CD1c-positive myeloid dendritic cell (primary cell): ENCODE results near the gene BRPF3.
A peak's percentile ranks its signal among the peaks of the same experiment; 100 is the strongest.
"Not testable (repeated sequence)": the region's sequence is repeated elsewhere in the genome, so short reads cannot be mapped to it uniquely, and the experiment has no call there.

Source experiments
- DNase-seq: peaks from one replicate; pipeline ENCODE4 v3.0.0-alpha.2; 2016; ENCODE audit errors: extremely low spot score

The BRPF3 gene

GRCh38 chr6:36200154-36200891 lies 3.8 kb downstream of the BRPF3 start:
- DNase-seq, result no peak

GRCh38 chr6:36200998-36201596 lies 4.6 kb downstream of the BRPF3 start:
- no peak for DNase-seq

- no peak for DNase-seq
Measured at GRCh38 chr6:36201612-36202011, 5.1 kb downstream of the BRPF3 start.

- no peak for DNase-seq
Measured at GRCh38 chr6:36202101-36202500, 5.6 kb downstream of the BRPF3 start.

- DNase-seq, result peak; percentile 33
Measured at GRCh38 chr6:36204068-36204753, 7.7 kb downstream of the BRPF3 start.

GRCh38 chr6:36207155-36207554 lies 10.6 kb downstream of the BRPF3 start:
- DNase-seq, result no peak

- no peak for DNase-seq
Measured at GRCh38 chr6:36209606-36210005, 13.1 kb downstream of the BRPF3 start.

- DNase-seq, result no peak
Measured at GRCh38 chr6:36210182-36210581, 13.6 kb downstream of the BRPF3 start.

- DNase-seq, result no peak
Measured at GRCh38 chr6:36210886-36211595, 14.5 kb downstream of the BRPF3 start.

GRCh38 chr6:36216559-36216958 lies 20.0 kb downstream of the BRPF3 start:
- no peak for DNase-seq

- DNase-seq, result no peak
Measured at GRCh38 chr6:36217188-36217587, 20.6 kb downstream of the BRPF3 start.

- DNase-seq, result no peak
Measured at GRCh38 chr6:36217946-36218345, 21.4 kb downstream of the BRPF3 start.

- not testable (repeated sequence) for DNase-seq
Measured at GRCh38 chr6:36218516-36218915, 22.0 kb downstream of the BRPF3 start.

GRCh38 chr6:36219081-36219480 lies 22.5 kb downstream of the BRPF3 start:
- peak; percentile 33 for DNase-seq

- no peak for DNase-seq
Measured at GRCh38 chr6:36220226-36220625, 23.7 kb downstream of the BRPF3 start.

- peak; percentile 51 for DNase-seq
Measured at GRCh38 chr6:36221674-36222073, 25.1 kb downstream of the BRPF3 start.

- no peak for DNase-seq
Measured at GRCh38 chr6:36222924-36223323, 26.4 kb downstream of the BRPF3 start.

GRCh38 chr6:36223706-36224105 lies 27.2 kb downstream of the BRPF3 start:
- DNase-seq, result no peak

- DNase-seq, result peak; percentile 18
Measured at GRCh38 chr6:36224918-36225461, 28.4 kb downstream of the BRPF3 start.

- DNase-seq, result no peak
Measured at GRCh38 chr6:36226438-36227047, 30.0 kb downstream of the BRPF3 start.

- DNase-seq, result no peak
Measured at GRCh38 chr6:36227379-36228228, 31.1 kb downstream of the BRPF3 start.
